ENCODE data around the gene ACLY.

Gene ACLY

GRCh38 chr17:41909088-41909487, 9.7 kb downstream of the ACLY start:
- 94% methylated on average over 11 of the region's 13 CpGs for WGBS
- H2BK12ac ChIP-seq (ENCODE audit: low read length in 2 of 2): no peak overlapping the region

GRCh38 chr17:41907633-41908539, 10.9 kb downstream of the ACLY start:
- Histone ChIP-seq H2BK12ac (ENCODE audit: low read length in 2 of 2) (peak overlapping the region in 1 of 2 experiments; percentile 15), H3K9ac (ENCODE audit: low read length) (no peak overlapping the region), H3K4me2 (ENCODE audit: low read length, poor library complexity, severe bottlenecking) (peak overlapping the region; percentile 10), H3K27me3 (ENCODE audit: control insufficient read depth in 1 of 2, insufficient read depth in 1 of 2, low read length in 2 of 2) (no peaks in the 10 kb centered on the region), H2AK5ac (ENCODE audit: low read length, severe bottlenecking) (peak overlapping the region; percentile 73), H3K18ac (ENCODE audit: low read depth in 1 of 2, low read length in 2 of 2) (no peak overlapping the region), H3K14ac (ENCODE audit: low read length in 2 of 2) (no peak overlapping the region), H3K9me3 (ENCODE audit: control insufficient read depth, low read length) (no peaks in the 10 kb centered on the region), H3K36me3 (ENCODE audit: control insufficient read depth in 1 of 2, insufficient read depth in 2 of 2, low read depth in 1 of 2, low read length in 2 of 2) (peaks cover 81 to 91% of the 10 kb centered on the region in 2 experiments), H3K4ac (ENCODE audit: low read depth in 1 of 2, low read length in 2 of 2) (no peak overlapping the region), H4K91ac (ENCODE audit: low read length) (no peak overlapping the region), H3K79me1 (replicated peaks; ENCODE audit: low read length, poor library complexity, severe bottlenecking) (peaks cover 15% of the 10 kb centered on the region), H3K23ac (ENCODE audit: low read length in 2 of 2) (no peak overlapping the region), H2BK15ac (ENCODE audit: low read depth, poor library complexity, severe bottlenecking) (no peak overlapping the region), H3K27ac (ENCODE audit: low read length, poor library complexity, severe bottlenecking) (peak overlapping the region; percentile 97), H3K4me1 (ENCODE audit: control insufficient read depth, insufficient read depth, low read depth, low read length) (peaks cover 54% of the 10 kb centered on the region), H2BK5ac (ENCODE audit: low read depth, low read length, poor library complexity, severe bottlenecking) (peak overlapping the region; percentile 92), H2BK120ac (ENCODE audit: low read depth, low read length) (no peak overlapping the region), H2AFZ (ENCODE audit: low read depth, low read length) (no peak overlapping the region), H3K4me3 (ENCODE audit: insufficient read depth in 1 of 2, low read depth in 1 of 2, low read length in 2 of 2) (no peak overlapping the region), H4K8ac (ENCODE audit: low read length) (no peak overlapping the region)
- WGBS: 95% methylated on average over 14 of the region's 14 CpGs
- DNase-seq: peak; percentile 18

More at GRCh38 chr17:41909088-41909487, 9.7 kb downstream of the ACLY start:
- Histone ChIP-seq H2BK5ac (ENCODE audit: low read depth, low read length, poor library complexity, severe bottlenecking) (peak overlapping the region; percentile 68), H2BK15ac (ENCODE audit: low read depth, poor library complexity, severe bottlenecking) (no peak overlapping the region), H4K91ac (ENCODE audit: low read length) (no peak overlapping the region), H3K36me3 (ENCODE audit: control insufficient read depth in 1 of 2, insufficient read depth in 2 of 2, low read depth in 1 of 2, low read length in 2 of 2) (peaks cover 81 to 92% of the 10 kb centered on the region in 2 experiments), H2BK120ac (ENCODE audit: low read depth, low read length) (no peak overlapping the region), H3K14ac (ENCODE audit: low read length in 2 of 2) (no peak overlapping the region), H3K27me3 (ENCODE audit: control insufficient read depth in 1 of 2, insufficient read depth in 1 of 2, low read length in 2 of 2) (no peaks in the 10 kb centered on the region), H4K8ac (ENCODE audit: low read length) (no peak overlapping the region), H3K4me2 (ENCODE audit: low read length, poor library complexity, severe bottlenecking) (no peak overlapping the region), H3K4ac (ENCODE audit: low read depth in 1 of 2, low read length in 2 of 2) (no peak overlapping the region), H2AFZ (ENCODE audit: low read depth, low read length) (no peak overlapping the region), H3K27ac (ENCODE audit: low read length, poor library complexity, severe bottlenecking) (peak overlapping the region; percentile 78), H3K23ac (ENCODE audit: low read length in 2 of 2) (no peak overlapping the region), H3K4me1 (ENCODE audit: control insufficient read depth, insufficient read depth, low read depth, low read length) (peaks cover 63% of the 10 kb centered on the region), H3K79me1 (replicated peaks; ENCODE audit: low read length, poor library complexity, severe bottlenecking) (peaks cover 13% of the 10 kb centered on the region), H3K18ac (ENCODE audit: low read depth in 1 of 2, low read length in 2 of 2) (no peak overlapping the region), H3K9me3 (ENCODE audit: control insufficient read depth, low read length) (no peaks in the 10 kb centered on the region), H2AK5ac (ENCODE audit: low read length, severe bottlenecking) (peak overlapping the region; percentile 33), H3K9ac (ENCODE audit: low read length) (no peak overlapping the region), H3K4me3 (ENCODE audit: insufficient read depth in 1 of 2, low read depth in 1 of 2, low read length in 2 of 2) (no peak overlapping the region)
- no peak for DNase-seq

GRCh38 chr17:41907185-41907556, 11.6 kb downstream of the ACLY start:
- peak; percentile 37 for DNase-seq
- Histone ChIP-seq H2BK120ac (ENCODE audit: low read depth, low read length) (no peak overlapping the region), H3K18ac (ENCODE audit: low read depth in 1 of 2, low read length in 2 of 2) (no peak overlapping the region), H3K9ac (ENCODE audit: low read length) (peak overlapping the region; percentile 68), H3K9me3 (ENCODE audit: control insufficient read depth, low read length) (no peaks in the 10 kb centered on the region), H3K27me3 (ENCODE audit: control insufficient read depth in 1 of 2, insufficient read depth in 1 of 2, low read length in 2 of 2) (no peaks in the 10 kb centered on the region), H3K27ac (ENCODE audit: low read length, poor library complexity, severe bottlenecking) (peak overlapping the region; percentile 97), H2AFZ (ENCODE audit: low read depth, low read length) (no peak overlapping the region), H3K79me1 (replicated peaks; ENCODE audit: low read length, poor library complexity, severe bottlenecking) (peaks cover 19% of the 10 kb centered on the region), H3K36me3 (ENCODE audit: control insufficient read depth in 1 of 2, insufficient read depth in 2 of 2, low read depth in 1 of 2, low read length in 2 of 2) (peaks cover 81 to 91% of the 10 kb centered on the region in 2 experiments), H2BK12ac (ENCODE audit: low read length in 2 of 2) (no peak overlapping the region), H2BK15ac (ENCODE audit: low read depth, poor library complexity, severe bottlenecking) (no peak overlapping the region), H3K14ac (ENCODE audit: low read length in 2 of 2) (no peak overlapping the region), H2AK5ac (ENCODE audit: low read length, severe bottlenecking) (peak overlapping the region; percentile 73), H4K8ac (ENCODE audit: low read length) (no peak overlapping the region), H3K4me2 (ENCODE audit: low read length, poor library complexity, severe bottlenecking) (no peak overlapping the region), H3K23ac (ENCODE audit: low read length in 2 of 2) (no peak overlapping the region), H2BK5ac (ENCODE audit: low read depth, low read length, poor library complexity, severe bottlenecking) (peak overlapping the region; percentile 92), H4K91ac (ENCODE audit: low read length) (no peak overlapping the region), H3K4ac (ENCODE audit: low read depth in 1 of 2, low read length in 2 of 2) (no peak overlapping the region), H3K4me1 (ENCODE audit: control insufficient read depth, insufficient read depth, low read depth, low read length) (peaks cover 50% of the 10 kb centered on the region), H3K4me3 (ENCODE audit: insufficient read depth in 1 of 2, low read depth in 1 of 2, low read length in 2 of 2) (peak overlapping the region in 1 of 2 experiments; percentile 29)
- WGBS: 77% methylated on average over 8 of the region's 8 CpGs

GRCh38 chr17:41906465-41907184, 12.1 kb downstream of the ACLY start:
- Histone ChIP-seq H3K36me3 (ENCODE audit: control insufficient read depth in 1 of 2, insufficient read depth in 2 of 2, low read depth in 1 of 2, low read length in 2 of 2) (peaks cover 81 to 91% of the 10 kb centered on the region in 2 experiments), H3K14ac (ENCODE audit: low read length in 2 of 2) (no peak overlapping the region), H2AK5ac (ENCODE audit: low read length, severe bottlenecking) (peak overlapping the region; percentile 92), H3K4me2 (ENCODE audit: low read length, poor library complexity, severe bottlenecking) (peak overlapping the region; percentile 24), H3K9me3 (ENCODE audit: control insufficient read depth, low read length) (no peaks in the 10 kb centered on the region), H3K79me1 (replicated peaks; ENCODE audit: low read length, poor library complexity, severe bottlenecking) (peaks cover 19% of the 10 kb centered on the region), H3K27ac (ENCODE audit: low read length, poor library complexity, severe bottlenecking) (peak overlapping the region; percentile 97), H2BK5ac (ENCODE audit: low read depth, low read length, poor library complexity, severe bottlenecking) (peak overlapping the region; percentile 87), H2BK15ac (ENCODE audit: low read depth, poor library complexity, severe bottlenecking) (peak overlapping the region; percentile 54), H4K91ac (ENCODE audit: low read length) (no peak overlapping the region), H4K8ac (ENCODE audit: low read length) (no peak overlapping the region), H3K9ac (ENCODE audit: low read length) (peak overlapping the region; percentile 68), H2BK12ac (ENCODE audit: low read length in 2 of 2) (no peak overlapping the region), H3K4me3 (ENCODE audit: insufficient read depth in 1 of 2, low read depth in 1 of 2, low read length in 2 of 2) (peak overlapping the region in 1 of 2 experiments; percentile 29), H3K27me3 (ENCODE audit: control insufficient read depth in 1 of 2, insufficient read depth in 1 of 2, low read length in 2 of 2) (no peaks in the 10 kb centered on the region), H3K23ac (ENCODE audit: low read length in 2 of 2) (no peak overlapping the region), H3K18ac (ENCODE audit: low read depth in 1 of 2, low read length in 2 of 2) (no peak overlapping the region), H3K4ac (ENCODE audit: low read depth in 1 of 2, low read length in 2 of 2) (no peak overlapping the region), H3K4me1 (ENCODE audit: control insufficient read depth, insufficient read depth, low read depth, low read length) (peaks cover 49% of the 10 kb centered on the region), H2AFZ (ENCODE audit: low read depth, low read length) (no peak overlapping the region), H2BK120ac (ENCODE audit: low read depth, low read length) (no peak overlapping the region)
- peak; percentile 30 for DNase-seq
- WGBS: 93% methylated on average over 15 of the region's 15 CpGs
